Measurements from ENCODE around the gene NOTCH1.

DNA sequence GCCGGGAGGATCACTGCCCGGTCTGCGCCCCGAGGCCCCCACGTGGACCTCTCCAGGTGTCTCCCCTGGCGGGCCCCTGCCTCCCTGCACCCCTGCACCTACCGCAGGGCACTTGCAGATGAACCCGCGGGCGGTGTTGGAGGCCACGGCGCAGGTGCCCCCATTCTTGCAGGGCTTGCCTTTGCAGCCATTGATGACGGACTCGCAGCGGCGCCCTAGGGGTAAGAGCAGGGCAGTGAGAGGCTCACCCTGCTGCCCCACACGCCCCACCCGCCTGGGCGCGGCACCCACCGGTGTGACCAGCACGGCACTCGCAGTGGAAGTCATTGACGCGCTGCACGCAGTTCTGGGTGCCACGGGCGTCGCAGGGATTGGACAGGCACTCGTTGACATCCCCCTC is 39.4 kb downstream of the NOTCH1 start:
- TF ChIP-seq, protein P1, sequence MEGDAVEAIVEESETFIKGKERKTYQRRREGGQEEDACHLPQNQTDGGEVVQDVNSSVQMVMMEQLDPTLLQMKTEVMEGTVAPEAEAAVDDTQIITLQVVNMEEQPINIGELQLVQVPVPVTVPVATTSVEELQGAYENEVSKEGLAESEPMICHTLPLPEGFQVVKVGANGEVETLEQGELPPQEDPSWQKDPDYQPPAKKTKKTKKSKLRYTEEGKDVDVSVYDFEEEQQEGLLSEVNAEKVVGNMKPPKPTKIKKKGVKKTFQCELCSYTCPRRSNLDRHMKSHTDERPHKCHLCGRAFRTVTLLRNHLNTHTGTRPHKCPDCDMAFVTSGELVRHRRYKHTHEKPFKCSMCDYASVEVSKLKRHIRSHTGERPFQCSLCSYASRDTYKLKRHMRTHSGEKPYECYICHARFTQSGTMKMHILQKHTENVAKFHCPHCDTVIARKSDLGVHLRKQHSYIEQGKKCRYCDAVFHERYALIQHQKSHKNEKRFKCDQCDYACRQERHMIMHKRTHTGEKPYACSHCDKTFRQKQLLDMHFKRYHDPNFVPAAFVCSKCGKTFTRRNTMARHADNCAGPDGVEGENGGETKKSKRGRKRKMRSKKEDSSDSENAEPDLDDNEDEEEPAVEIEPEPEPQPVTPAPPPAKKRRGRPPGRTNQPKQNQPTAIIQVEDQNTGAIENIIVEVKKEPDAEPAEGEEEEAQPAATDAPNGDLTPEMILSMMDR (IDR thresholded peaks at IDR 0.05): no peak
- no peak for TF ChIP-seq POLR2A (IDR thresholded peaks at IDR 0.05)

Data from adrenal gland (tissue), 5 donors.